T-helper 9 cell (primary cell): ENCODE results near the gene NHLH1.

Experiments
- DNase-seq: peaks from one replicate; pipeline ENCODE4 v3.0.0-alpha.2; 2020
- total RNA-seq, 2 donors: gene quantifications; one replicate each; lab custom pipeline; 2026; lab: John Stamatoyannopoulos, UW

NHLH1 gene
- total RNA-seq = 0 to 0.28 reads per million in 2 donors

GRCh38 chr1:160366731-160367515, at the start of gene NHLH1:
NHLH1 (plus strand) TSS chr1:160367071; CDS start chr1:160370732, 3,661 bp downstream.
- no peak for DNase-seq

GRCh38 chr1:160322831-160323230, 44.0 kb upstream of the NHLH1 start:
- DNase-seq = no peak

- DNase-seq = no peak
Observed at GRCh38 chr1:160325252-160325651, 41.6 kb upstream of the NHLH1 start.

GRCh38 chr1:160326418-160326817, 40.5 kb upstream of the NHLH1 start:
- DNase-seq = no peak

- no peak for DNase-seq
Observed at GRCh38 chr1:160328184-160328583, 38.7 kb upstream of the NHLH1 start.

- no peak for DNase-seq
Observed at GRCh38 chr1:160330119-160330518, 36.8 kb upstream of the NHLH1 start.

- DNase-seq = no peak
Observed at GRCh38 chr1:160332516-160332915, 34.4 kb upstream of the NHLH1 start.

GRCh38 chr1:160338580-160338979, 28.3 kb upstream of the NHLH1 start:
- no peak for DNase-seq

GRCh38 chr1:160340146-160340545, 26.7 kb upstream of the NHLH1 start:
- DNase-seq = no peak

- no peak for DNase-seq
Observed at GRCh38 chr1:160340866-160341265, 26.0 kb upstream of the NHLH1 start.

- no peak for DNase-seq
Observed at GRCh38 chr1:160342526-160342925, 24.3 kb upstream of the NHLH1 start.

GRCh38 chr1:160342953-160343869, 23.7 kb upstream of the NHLH1 start, which contains the start of the genes COPA and NCSTN:
COPA (minus strand) TSS chr1:160343250; CDS start chr1:160343170, 80 bp downstream.
NCSTN (plus strand) TSS chr1:160343383; CDS start chr1:160343397, 14 bp downstream.
- DNase-seq = peak; percentile 80

GRCh38 chr1:160344241-160344640, 22.6 kb upstream of the NHLH1 start:
- no peak for DNase-seq

GRCh38 chr1:160344936-160345335, 21.9 kb upstream of the NHLH1 start:
- no peak for DNase-seq

- no peak for DNase-seq
Observed at GRCh38 chr1:160346463-160346862, 20.4 kb upstream of the NHLH1 start.

GRCh38 chr1:160346958-160347357, 19.9 kb upstream of the NHLH1 start:
- DNase-seq = no peak

- DNase-seq = no peak
Observed at GRCh38 chr1:160351629-160352028, 15.2 kb upstream of the NHLH1 start.

- DNase-seq = no peak
Observed at GRCh38 chr1:160352555-160352954, 14.3 kb upstream of the NHLH1 start.

GRCh38 chr1:160353223-160353622, 13.6 kb upstream of the NHLH1 start:
- no peak for DNase-seq

GRCh38 chr1:160354388-160354985, 12.4 kb upstream of the NHLH1 start:
- no peak for DNase-seq

GRCh38 chr1:160357286-160358002, 9.4 kb upstream of the NHLH1 start:
- DNase-seq = no peak

- no peak for DNase-seq
Observed at GRCh38 chr1:160358073-160358472, 8.8 kb upstream of the NHLH1 start.
